Hepatocyte (in vitro differentiated cells): ENCODE measurements around the gene PRCD. TPM values are rescaled to one million over a fixed set of nuclear protein-coding genes. Genes with fewer than 3 reads are reported as not detected.
A peak's percentile ranks its signal among the peaks of the same experiment; 100 is the strongest.
"Not testable (repeated sequence)": the region's sequence is repeated elsewhere in the genome, so short reads cannot be mapped to it uniquely, and the experiment has no call there.

ENCODE experiments used
- DNase-seq: peaks from one replicate; pipeline ENCODE4 v3.0.0-alpha.2; 2016; ENCODE audit warnings: low spot score
- H2AFZ ChIP-seq: fragments of 200-600 bp; sonication (generic); 2 replicates; pipeline ENCODE4 v1.6.0; 2016; ENCODE audit warnings: antibody characterized with exemption, mild to moderate bottlenecking
- H3K27ac ChIP-seq: fragments of 200-600 bp; sonication (generic); 2 replicates; pipeline ENCODE4 v1.5.1; 2016; ENCODE audit warnings: mild to moderate bottlenecking
- H3K27me3 ChIP-seq: fragments of 200-600 bp; sonication (generic); 2 replicates; pipeline ENCODE4 v1.6.1; 2016
- H3K36me3 ChIP-seq: fragments of 200-600 bp; sonication (generic); replicated peaks from 2 replicates; pipeline ENCODE4 v1.5.1; 2016; ENCODE audit warnings: low read depth; ENCODE audit not compliant: insufficient read depth
- H3K4me1 ChIP-seq: fragments of 200-600 bp; sonication (generic); 2 replicates; pipeline ENCODE4 v1.5.1; 2016; ENCODE audit warnings: mild to moderate bottlenecking, moderate library complexity; ENCODE audit not compliant: insufficient read depth
- H3K4me2 ChIP-seq: fragments of 200-600 bp; sonication (generic); 2 replicates; pipeline ENCODE4 v1.6.0; 2016
- H3K4me3 ChIP-seq: fragments of 200-600 bp; sonication (generic); 2 replicates; pipeline ENCODE4 v1.5.1; 2016; ENCODE audit warnings: mild to moderate bottlenecking
- H3K79me2 ChIP-seq: fragments of 200-600 bp; sonication (generic); 2 replicates; pipeline ENCODE4 v1.6.0; 2017; ENCODE audit warnings: mild to moderate bottlenecking
- H3K9me2 ChIP-seq: fragments of 200-600 bp; sonication (generic); replicated peaks from 2 replicates; pipeline ENCODE4 v1.6.0; 2017; ENCODE audit warnings: mild to moderate bottlenecking; ENCODE audit not compliant: insufficient read depth
- H3K9me3 ChIP-seq: fragments of 200-600 bp; sonication (generic); 2 replicates; pipeline ENCODE4 v1.5.1; 2016; ENCODE audit warnings: low read depth, mild to moderate bottlenecking
- H4K20me1 ChIP-seq: fragments of 200-600 bp; sonication (generic); 2 replicates; pipeline ENCODE4 v1.6.0; 2016; ENCODE audit warnings: mild to moderate bottlenecking; ENCODE audit not compliant: insufficient read depth, poor library complexity, severe bottlenecking
- EZH2 ChIP-seq: fragments of 200-600 bp; sonication (generic); IDR thresholded peaks from 2 replicates; pipeline ENCODE4 v1.6.1; 2016; ENCODE audit warnings: antibody characterized with exemption, mild to moderate bottlenecking, borderline replicate concordance
- EZH2phosphoT487 ChIP-seq: fragments of 200-600 bp; sonication (generic); IDR thresholded peaks from one replicate; pipeline ENCODE4 v1.6.1; 2018; ENCODE audit warnings: antibody characterized with exemption, mild to moderate bottlenecking, low read depth, moderate library complexity; ENCODE audit not compliant: unreplicated experiment, severe bottlenecking
- WGBS: methylation state at CpG from one replicate; pipeline ENCODE4 v1.1.6; 2016; ENCODE audit warnings: low lambda C conversion rate; ENCODE audit errors: missing lambda C conversion rate; 5-methylcytosine and 5-hydroxymethylcytosine counted together
- polyA plus RNA-seq: library from polyadenylated mRNA; unstranded; fragments of >200 nt; fragmentation: Nextera tagmentation; extraction: Ambion mirVana; gene quantifications from 2 replicates; pipeline ENCODE4 v1.2.1, GENCODE V29; 2016
- total RNA-seq: library from RNA; depleted of rRNA; stranded (reverse); fragments of >200 nt; gene quantifications from 2 replicates; pipeline ENCODE4 v1.2.3, GENCODE V29; 2014
- TF ChIP-seq, protein P1 (sequence below): fragments of 200-600 bp; sonication (generic); IDR thresholded peaks from 2 replicates; pipeline ENCODE4 v1.5.1; 2016; ENCODE audit warnings: antibody characterized with exemption, mild to moderate bottlenecking; ENCODE audit not compliant: poor library complexity

PRCD gene
- total and polyA plus RNA-seq, 2 experiments from 2014 or later: 2.0 to 10.2 TPM

DNA sequence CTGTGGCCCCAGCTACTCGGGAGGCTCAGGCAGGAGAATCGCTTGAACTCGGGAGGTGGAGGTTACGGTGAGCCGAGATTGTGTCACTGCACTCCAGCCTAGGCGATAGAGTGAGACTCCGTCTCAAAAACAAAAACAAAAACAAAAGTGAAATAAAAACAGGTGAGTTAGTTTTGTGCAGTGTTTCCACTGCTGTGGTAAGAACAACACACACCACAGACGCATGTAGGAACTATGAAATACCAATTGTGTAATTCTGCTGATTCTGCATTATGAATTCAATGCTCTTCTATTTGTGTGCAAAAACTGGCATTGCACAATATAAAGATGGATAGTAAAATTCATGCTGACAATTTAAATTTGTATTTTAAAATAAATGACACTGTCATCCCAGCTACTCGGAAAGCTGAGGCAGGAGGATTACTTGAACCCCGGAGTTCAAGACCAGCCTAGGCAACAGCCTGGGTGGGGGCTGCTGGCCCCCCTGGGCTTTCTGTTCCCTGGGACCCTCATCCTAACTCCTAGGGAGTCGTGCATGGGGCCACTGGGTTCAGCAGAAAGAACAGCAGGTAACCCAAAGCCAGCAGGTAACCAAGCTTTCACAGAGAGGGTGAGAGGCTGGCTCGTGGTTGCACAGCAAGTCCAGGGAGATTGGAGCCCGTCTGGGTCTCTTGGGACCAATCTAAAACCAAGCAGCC is 28.0 kb upstream of the PRCD start:
- no peak overlapping the region for H3K27ac ChIP-seq
- WGBS: 91% methylated on average over 13 of the region's 13 CpGs

DNA sequence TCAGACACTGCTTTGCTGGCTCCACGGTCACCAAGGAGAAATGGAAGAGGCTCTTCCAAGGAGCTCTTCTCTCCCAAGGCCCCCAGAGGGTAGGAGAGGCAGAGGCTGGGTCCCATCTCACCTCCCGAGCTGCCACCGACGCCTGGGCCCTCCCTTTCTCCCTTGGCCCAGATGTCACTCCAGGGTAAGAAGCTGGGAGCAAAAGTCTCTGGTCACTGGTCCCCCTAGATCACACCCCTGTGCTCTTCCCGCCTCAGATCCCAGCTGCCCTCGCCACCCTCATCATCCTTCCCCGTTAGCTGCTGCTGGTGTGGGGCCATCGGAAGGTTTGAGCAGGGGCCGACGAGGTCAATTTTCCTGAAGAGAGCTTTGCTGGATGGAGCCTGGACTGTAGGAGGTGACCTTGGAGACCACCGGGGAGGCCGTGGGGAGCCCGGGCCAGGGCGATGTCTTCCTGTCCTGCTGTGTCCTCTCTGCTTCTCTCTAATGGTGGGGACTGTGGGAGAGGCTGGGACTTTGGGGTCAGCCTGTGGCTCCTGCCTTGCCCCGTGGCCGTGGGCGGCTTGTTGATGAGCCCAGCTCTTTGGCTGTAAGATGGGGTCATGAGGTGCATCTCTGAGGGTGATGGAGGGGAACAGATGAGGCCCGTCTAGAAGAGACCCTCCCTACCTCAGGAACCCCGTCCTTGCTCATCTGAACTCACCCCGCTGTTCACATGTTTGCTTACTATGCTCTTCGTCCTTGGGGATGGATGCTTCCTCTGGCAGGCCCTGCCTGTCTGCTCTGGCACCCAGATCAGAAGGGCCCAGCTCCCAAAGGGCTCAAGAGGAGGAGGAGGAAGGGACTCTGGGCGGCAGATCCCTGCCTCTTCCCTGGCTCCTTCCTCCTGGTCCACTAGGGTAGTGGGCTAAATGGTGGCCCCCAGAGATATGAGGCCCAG is 27.2 kb upstream of the PRCD start:
- TF ChIP-seq EZH2 (no peak), EZH2phosphoT487 (no peak)
- TF ChIP-seq, protein P1, sequence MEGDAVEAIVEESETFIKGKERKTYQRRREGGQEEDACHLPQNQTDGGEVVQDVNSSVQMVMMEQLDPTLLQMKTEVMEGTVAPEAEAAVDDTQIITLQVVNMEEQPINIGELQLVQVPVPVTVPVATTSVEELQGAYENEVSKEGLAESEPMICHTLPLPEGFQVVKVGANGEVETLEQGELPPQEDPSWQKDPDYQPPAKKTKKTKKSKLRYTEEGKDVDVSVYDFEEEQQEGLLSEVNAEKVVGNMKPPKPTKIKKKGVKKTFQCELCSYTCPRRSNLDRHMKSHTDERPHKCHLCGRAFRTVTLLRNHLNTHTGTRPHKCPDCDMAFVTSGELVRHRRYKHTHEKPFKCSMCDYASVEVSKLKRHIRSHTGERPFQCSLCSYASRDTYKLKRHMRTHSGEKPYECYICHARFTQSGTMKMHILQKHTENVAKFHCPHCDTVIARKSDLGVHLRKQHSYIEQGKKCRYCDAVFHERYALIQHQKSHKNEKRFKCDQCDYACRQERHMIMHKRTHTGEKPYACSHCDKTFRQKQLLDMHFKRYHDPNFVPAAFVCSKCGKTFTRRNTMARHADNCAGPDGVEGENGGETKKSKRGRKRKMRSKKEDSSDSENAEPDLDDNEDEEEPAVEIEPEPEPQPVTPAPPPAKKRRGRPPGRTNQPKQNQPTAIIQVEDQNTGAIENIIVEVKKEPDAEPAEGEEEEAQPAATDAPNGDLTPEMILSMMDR: no peak
- no peak overlapping the region for H2AFZ ChIP-seq
- DNase-seq: peak; percentile 1
- H3K27ac ChIP-seq: no peak overlapping the region
- no peak overlapping the region for H3K4me3 ChIP-seq
- no peaks in the 10 kb centered on the region for H3K9me2 ChIP-seq
- H3K79me2 ChIP-seq: no peaks in the 10 kb centered on the region
- WGBS: 85% methylated on average over 22 of the region's 22 CpGs
- H4K20me1 ChIP-seq: no peaks in the 10 kb centered on the region
- H3K36me3 ChIP-seq: no peaks in the 10 kb centered on the region
- peaks cover 4% of the 10 kb centered on the region for H3K4me1 ChIP-seq
- no peaks in the 10 kb centered on the region for H3K27me3 ChIP-seq
- H3K4me2 ChIP-seq: no peak overlapping the region
- H3K9me3 ChIP-seq: no peaks in the 10 kb centered on the region

More for the DNA sequence above, 28.0 kb upstream of the PRCD start:
- Histone ChIP-seq H2AFZ (no peak overlapping the region), H3K27me3 (peaks cover under 1% of the 10 kb centered on the region), H4K20me1 (no peaks in the 10 kb centered on the region), H3K79me2 (no peaks in the 10 kb centered on the region), H3K9me3 (no peaks in the 10 kb centered on the region), H3K36me3 (no peaks in the 10 kb centered on the region), H3K4me3 (no peak overlapping the region), H3K4me1 (peaks cover 4% of the 10 kb centered on the region), H3K4me2 (no peak overlapping the region), H3K9me2 (no peaks in the 10 kb centered on the region)
- TF ChIP-seq EZH2: no peak
- TF ChIP-seq EZH2phosphoT487: no peak
- TF ChIP-seq, protein P1: no peak
- no peak for DNase-seq

- H3K27me3 ChIP-seq: no peaks in the 10 kb centered on the region
- H2AFZ ChIP-seq: no peak overlapping the region
- 79% methylated on average over 6 of the region's 6 CpGs for WGBS
- H3K4me3 ChIP-seq: no peak overlapping the region
- peaks cover 4% of the 10 kb centered on the region for H3K4me1 ChIP-seq
- no peaks in the 10 kb centered on the region for H3K9me2 ChIP-seq
- no peak overlapping the region for H3K27ac ChIP-seq
- H3K4me2 ChIP-seq: no peak overlapping the region
- peak; percentile 2 for DNase-seq
- H4K20me1 ChIP-seq: no peaks in the 10 kb centered on the region
- no peaks in the 10 kb centered on the region for H3K9me3 ChIP-seq
- H3K79me2 ChIP-seq: no peaks in the 10 kb centered on the region
- TF ChIP-seq, protein P1: no peak
- TF ChIP-seq EZH2phosphoT487 (no peak), EZH2 (no peak)
- H3K36me3 ChIP-seq: no peaks in the 10 kb centered on the region
These were observed 26.5 kb upstream of the PRCD start for GRCh38 chr17:76513306-76513692.

DNA sequence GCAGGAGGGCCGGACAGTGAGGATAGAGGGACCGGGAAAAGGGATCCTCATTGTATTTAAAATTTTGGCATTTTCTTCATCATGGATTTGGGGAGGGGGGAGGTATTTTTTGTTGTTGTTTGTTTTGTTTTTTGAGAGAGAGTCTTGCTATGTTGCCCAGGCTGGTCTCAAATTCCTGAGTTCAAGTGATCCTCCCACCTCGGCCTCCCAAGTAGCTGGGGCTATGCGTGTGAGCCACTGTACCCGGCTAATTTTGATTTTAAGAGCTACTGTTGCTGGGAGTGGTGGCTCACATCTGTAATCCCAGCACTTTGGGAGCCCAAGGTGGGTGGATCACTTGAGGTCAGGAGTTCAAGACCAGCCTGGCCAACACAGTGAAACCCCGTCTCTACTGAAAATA is 25.5 kb upstream of the PRCD start:
- 89% methylated on average over 6 of the region's 6 CpGs for WGBS
- H3K27ac ChIP-seq, DNase-seq: not testable (repeated sequence)

More for the DNA sequence above, 25.5 kb upstream of the PRCD start:
- not testable (repeated sequence) for H3K4me2 ChIP-seq, H3K4me3 ChIP-seq, H3K9me3 ChIP-seq, H3K9me2 ChIP-seq, H3K4me1 ChIP-seq, H3K79me2 ChIP-seq, H4K20me1 ChIP-seq, H3K27me3 ChIP-seq, H2AFZ ChIP-seq, H3K36me3 ChIP-seq
